HG03175 (cell line): Measurements from ENCODE around the gene ZBTB7C.

Source experiments
- ATAC-seq: cut with Tn5 transposase; IDR thresholded peaks from one replicate; pipeline ENCODE4 v1.9.1; 2021; ENCODE audit warnings: mild to moderate bottlenecking, moderate library complexity; ENCODE audit not compliant: unreplicated experiment

ZBTB7C gene

DNA sequence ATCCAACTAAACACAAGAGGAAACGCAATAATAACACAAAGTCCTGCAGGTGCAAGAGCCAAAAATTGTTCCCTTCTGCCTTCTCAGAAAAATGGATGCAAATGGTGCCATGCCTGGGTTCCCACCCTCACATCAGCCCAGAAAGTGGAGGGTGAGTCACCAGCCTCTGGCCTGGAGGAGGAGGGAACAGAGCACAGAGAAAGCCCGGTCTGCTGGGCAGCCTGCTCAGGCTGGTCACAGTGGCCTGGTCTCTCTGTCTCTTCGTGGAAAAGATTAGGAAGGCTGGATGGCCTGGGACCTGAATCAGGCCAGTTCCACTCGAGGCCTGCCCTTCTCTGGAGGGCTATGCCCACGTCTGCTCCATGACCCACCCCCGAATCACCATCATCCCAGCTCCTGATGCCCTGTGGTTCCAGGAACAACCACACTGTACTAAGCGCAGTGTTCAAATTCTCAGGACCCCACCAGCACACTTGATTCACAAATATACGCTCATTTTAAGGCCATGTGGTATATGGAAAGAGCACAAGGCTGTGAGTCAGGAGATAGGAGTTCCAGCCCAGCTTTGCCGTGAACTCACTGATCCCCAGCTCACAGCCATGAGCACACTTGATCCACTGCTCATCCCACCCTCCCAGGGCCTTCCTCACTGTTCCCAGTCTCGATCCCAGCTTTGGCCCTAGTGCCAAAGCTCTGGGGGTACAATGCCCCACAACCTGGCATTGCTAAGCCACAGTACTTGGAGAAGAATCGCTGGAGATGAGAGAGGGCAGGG, 82.1 kb downstream of the ZBTB7C start:
- ATAC-seq, result no peak

DNA sequence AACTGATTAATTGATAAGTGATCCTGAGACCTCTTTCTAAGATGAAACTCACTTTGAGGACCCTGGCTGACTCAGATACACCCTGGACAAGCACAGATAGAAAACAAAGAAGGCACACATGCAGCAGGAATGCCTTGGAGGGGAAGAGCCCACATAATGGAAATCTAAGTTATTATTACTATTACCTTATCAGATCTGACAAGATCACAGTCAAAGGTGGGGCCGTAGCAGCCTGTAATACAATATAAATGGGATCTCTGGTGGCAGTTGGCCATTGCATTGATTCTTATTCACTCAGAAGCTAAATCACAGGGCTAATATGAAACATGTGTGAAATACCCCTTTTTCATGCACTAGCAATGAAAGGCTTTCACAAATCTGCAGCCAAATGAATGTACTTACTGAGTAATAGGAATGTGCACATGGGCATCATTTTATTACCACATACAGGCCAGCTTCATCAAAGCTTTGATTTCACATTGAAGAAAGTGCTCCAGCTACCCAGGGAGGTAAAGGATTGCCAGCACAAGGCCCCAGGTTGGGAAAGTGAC, 84.0 kb downstream of the ZBTB7C start:
- no peak for ATAC-seq

DNA sequence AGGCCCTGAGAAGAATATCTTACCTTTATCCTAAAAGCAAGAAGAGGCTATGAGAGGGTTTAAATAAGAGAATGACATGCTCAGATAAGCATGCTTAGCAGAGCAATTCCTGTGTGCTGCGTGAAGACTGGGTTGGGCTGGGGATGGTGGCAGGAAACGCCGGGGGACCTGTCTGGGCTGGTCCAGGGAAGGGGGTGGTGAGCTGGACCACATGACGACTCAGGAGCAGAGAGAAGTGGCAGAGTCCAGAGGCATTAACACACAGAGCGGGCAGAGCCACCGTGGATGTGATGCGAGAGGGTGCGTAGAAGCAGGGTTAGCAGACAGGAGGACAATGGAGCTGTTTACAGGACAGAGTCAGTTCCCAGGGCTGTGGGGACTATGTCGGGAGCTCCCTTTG, 84.5 kb downstream of the ZBTB7C start:
- no peak for ATAC-seq

DNA sequence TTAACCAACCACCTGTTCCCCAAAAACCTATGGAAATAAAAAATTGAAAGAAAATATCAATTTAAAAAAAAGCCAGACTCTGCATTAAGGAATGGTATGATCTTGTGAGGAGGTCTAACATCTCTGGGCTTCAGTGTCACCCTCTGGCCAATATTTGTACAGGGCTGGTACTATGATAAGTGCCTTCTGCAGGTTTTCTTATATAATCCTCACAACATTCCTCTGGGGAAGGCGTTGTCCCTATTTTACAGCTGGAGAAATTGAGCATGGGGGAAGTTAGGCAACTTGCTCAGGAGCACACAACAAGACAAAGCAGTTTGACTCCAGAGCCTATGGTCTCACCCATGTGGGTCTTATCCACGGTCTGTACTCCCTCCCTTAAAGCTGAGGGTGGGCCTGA, 86.0 kb downstream of the ZBTB7C start:
- no peak for ATAC-seq

DNA sequence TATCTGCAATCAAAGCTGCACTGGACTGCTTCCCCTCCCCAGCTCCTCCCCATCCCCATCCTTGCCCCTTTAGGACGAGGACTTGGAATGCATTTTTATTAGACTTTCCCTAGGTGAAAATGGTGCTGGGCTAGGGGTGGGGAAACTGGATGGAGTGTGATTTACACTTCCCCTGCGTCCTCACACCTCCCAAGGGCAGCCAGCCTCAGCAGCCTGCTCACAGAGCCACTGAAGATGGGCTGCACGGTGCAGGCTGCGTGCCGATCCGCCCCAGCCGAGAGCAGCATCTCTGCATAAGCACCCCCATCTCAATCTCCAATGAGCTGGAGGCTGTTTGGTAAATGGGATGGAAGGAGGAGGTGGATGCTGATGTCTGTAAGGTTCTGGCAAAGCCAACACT, 87.6 kb downstream of the ZBTB7C start:
- no peak for ATAC-seq

DNA sequence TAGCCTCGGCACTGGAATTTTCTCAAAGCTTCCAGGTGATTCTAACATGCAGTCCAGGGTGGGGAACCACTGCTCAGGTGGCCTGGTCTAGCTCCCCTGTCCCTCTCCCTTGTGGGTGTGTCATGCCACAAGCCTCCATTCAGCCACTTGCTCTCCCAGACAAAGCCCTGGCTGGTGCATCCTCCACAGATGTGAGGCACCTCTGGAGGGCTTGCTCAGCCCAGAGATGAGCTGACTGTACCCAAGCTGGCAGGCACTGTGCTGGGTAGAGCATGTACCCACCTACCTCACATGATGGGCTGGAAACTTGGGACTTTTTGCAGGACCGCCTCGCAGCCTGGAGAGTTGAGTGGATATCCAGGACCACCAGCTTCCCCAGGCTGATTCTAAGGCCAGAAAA, 88.1 kb downstream of the ZBTB7C start:
- ATAC-seq, result no peak

DNA sequence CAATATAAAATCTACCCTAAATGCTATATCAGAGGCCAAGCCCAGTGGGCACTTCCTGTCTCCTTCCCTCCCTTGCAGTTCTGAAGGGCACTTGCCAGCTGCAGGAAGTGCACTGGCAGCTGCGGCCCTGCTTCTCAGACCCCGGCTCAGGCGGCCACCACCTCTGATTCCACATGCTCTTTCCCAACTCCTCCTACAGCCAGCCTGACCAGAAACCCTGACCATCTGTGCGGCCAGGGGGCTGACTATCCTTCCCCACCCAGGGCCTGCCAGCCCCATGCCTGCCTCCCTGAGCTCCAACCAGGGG, 88.6 kb downstream of the ZBTB7C start:
- ATAC-seq, result no peak

DNA sequence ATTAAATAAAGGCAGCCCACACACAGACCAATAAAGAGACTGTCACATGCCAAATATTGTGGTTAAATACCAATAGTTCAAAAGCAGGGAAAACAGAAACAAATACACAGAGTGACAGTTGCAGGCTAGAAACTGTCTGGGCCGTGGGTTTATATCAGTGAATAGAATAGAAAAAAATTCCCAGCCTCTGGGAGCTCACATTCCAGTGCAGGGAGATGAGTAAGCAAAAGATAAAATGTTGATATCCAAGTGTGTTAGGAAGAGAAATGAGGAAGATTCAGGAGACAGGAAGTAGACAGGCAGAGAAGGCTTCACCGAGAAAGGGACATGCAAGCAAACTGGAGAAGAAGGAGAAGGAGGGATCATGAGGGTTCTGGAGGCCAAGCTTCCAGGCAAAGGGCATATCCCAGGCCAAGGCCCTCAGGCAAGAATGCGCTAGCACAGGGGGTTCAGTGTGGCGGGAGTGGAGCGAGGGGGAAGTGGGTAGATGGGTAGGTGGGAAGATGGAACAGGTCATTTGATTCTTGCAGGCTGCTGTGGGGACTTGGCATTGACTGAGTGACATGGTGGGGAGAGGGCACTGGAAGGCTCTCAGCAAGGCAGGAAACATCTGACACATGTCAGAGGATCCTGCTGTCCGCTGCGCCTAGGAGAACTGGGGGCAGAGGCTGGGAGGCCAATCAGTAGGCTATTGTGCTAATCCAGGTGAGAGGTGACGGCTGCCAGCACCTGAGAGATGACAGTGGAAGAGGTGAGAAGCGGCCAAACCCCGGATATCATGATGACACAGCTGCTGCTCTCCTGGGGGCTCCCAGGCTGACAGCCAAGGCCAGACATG, 89.2 kb downstream of the ZBTB7C start:
- no peak for ATAC-seq

DNA sequence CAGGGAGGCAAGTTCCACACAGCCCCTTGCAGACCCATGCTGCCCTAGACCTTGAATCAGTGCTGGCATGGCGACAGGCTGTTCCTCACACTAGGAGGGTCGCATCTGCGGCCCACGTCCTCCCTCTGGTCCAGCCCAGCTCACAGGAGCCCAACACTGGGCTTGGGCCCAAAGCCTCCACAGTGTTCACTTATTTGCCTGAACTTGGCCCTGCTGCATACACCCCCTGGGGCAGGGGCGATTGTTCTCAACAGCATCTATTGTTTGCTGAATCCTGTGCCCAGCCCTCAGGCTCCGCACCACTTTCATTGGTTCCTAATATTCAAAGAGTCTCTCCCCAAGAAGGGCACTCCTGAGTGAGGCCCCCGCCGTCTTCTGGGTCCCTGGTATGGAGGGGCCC, 90.7 kb downstream of the ZBTB7C start:
- no peak for ATAC-seq

DNA sequence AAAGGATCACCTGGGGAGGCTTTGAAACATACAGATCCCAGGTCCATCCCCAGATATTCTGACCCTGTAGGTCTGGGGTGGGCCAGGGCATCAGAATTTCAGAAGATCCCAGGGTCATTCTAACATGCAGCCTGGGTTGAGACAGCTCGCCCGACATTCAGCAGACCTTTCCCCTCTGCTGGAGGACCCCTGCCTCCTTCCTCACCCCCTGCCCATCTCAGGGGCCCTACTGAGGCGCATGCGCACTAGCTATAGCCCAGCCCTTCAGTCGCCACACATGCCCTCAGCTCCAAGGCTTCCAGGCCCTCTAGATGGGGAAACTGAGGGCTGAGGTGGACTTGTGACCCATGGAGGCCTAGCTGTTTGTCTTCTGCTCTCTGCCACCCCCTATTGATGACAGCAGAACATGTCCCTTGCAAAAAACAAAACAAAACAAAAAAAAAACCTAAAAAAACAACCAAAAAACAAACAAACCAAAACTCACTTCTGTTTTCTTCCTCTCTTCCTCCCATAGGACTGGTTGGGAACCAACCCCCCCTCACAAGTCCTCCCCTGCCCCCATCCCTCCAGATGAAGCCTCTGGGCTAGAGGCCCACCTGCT, 91.3 kb downstream of the ZBTB7C start:
- ATAC-seq, result no peak

DNA sequence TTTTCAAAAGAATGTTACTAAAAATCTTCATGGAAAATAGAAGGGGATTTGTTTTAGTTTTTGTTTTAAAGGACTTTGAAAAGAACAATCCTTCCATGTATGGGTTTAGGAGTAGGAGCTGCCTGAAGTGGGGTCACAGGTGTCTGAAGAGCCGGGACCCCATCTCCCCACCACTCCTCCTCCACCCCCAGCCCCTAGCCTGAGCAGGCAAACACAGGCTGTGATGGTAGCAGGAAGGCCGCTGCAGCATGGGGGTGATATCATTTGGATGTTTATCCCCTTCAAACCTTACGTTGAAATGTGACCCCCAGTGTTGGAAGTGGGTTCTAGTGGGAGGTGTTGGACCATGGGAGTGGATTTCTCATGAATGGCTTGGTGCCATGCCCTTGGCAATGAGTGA, 93.0 kb downstream of the ZBTB7C start:
- ATAC-seq, result no peak

DNA sequence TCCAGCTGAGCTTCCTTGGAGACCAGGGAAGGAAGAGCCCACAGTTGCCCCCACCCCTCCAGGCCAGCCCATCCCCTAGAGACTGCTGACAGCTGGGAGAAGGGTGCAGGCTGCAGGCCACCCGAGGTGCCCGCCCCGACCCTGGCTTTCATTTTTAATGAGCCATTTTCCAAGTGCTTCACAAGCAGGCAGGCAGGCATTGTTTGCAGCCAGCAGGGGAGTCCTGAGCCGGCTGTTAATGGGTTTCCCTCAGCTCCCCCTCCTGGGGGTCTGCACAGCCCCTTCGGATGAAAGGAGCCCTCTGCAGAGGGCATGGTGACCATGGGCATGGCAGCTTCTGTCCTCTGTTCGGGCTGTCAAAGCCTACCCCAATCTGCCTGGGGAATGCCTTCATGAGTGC, 94.5 kb downstream of the ZBTB7C start:
- no peak for ATAC-seq

DNA sequence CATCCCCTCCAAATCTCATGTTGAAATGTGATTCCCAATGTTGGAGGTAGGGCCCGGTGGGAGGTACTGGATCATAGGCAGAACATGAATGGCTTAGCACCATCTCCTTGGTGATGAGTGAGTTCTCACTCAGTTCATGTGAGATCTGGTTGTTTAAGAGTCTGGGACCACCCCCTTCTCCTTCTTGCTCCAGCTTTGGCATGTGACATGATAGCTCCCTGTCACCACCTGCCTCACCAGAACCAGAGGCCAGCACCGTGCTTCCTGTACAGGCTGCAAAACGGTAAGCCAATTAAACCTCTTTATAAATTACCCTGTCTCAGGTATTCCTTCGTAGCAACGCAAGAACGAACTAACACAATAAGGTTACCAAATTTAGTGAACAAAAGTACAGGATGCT, 95.4 kb downstream of the ZBTB7C start:
- no peak for ATAC-seq

DNA sequence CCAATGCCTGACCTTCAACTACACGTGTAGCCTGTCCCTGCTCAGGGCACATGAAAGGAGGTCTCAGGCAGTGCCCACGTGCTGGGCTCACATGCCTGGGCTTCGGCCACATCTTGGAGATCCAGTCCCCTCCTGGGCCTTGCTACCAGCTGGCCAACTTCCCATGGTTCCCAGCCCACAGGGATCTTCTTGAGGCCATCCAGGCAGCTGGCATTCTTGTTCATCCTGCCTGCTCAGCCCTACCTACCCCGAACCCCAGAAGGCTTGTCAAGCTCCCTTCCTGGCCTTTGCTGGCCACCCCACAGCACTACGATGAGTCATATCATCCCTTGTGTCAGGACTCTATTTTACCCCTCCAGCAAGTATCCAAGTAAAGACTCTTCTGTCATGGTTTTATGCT, 97.1 kb downstream of the ZBTB7C start:
- ATAC-seq, result no peak

DNA sequence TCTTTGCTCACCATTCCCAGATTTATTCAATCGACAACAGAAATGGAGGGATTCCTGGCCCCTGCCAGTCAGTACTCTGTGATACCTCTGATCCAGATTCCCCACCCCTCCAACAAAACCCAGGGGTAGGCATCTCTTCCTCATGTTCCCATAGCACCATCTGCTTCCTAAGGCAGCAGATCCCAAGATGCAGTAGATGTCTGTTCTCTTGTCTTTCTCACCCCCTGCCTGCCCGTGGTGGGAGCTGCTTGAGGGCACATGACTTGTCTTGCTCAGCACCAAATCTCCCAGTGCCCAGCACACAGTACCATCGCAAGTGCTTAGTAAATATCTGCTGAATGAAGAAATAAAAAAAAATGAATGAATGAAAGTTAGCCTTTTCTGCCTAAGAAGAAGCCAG, 98.2 kb downstream of the ZBTB7C start:
- no peak for ATAC-seq

DNA sequence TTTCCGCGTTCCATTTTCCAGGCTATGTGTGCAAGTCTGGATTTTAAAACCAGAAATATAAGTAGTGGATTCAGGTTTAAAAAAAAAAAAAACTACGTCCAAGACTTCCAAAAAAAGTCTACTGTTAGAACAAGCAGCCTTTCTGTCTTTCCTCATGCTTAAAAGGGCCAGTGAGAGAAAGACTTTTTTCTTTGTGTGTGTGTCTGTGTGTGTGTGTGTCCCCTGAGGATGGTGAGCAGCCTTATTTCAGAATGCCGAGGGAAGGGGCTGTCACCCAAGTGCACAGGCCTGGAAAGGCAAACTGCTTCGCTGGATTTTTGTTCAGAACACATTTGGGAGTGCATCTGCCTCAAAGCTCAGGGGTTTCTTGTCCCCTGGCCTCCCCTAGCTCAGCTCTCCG, 98.8 kb downstream of the ZBTB7C start:
- no peak for ATAC-seq

DNA sequence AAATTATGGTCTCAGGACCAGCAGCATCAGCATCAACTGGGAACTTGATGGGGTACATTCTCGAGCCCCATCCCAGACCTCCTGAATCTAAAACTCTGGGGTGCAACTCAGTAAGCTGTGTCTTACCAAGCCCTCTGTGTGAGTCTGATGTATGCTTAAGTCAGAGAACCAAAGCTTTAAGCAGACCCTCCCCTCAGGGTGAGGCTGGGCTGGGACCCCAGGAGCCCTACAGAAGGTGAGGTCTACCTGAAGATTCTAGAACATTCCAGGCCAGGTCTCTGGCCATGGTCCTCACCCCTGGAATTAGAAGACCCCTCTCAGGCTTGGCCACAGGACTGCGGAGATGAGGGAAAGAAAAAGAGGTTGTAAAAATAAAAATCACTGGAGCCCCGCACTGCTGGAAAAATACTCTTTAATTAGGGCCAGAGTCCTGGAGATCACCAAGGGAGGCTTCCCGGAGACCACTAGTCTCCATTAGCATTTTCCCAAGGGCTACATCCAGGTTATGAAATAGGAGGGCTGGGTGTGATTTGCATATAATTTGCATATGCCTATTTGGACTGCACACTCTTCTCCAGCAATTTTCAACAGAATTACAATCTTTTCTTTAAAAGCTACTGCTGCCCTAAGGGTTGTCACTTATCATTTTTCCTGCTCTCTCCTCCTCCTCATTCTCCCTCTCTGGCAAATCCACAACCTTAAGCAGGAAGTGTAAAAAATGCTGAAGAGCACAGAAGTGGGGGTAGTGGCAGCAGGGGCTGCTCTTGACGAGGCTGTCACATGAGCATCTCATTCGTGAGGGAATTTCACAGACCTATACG, 100.2 kb downstream of the ZBTB7C start:
- ATAC-seq, result no peak

DNA sequence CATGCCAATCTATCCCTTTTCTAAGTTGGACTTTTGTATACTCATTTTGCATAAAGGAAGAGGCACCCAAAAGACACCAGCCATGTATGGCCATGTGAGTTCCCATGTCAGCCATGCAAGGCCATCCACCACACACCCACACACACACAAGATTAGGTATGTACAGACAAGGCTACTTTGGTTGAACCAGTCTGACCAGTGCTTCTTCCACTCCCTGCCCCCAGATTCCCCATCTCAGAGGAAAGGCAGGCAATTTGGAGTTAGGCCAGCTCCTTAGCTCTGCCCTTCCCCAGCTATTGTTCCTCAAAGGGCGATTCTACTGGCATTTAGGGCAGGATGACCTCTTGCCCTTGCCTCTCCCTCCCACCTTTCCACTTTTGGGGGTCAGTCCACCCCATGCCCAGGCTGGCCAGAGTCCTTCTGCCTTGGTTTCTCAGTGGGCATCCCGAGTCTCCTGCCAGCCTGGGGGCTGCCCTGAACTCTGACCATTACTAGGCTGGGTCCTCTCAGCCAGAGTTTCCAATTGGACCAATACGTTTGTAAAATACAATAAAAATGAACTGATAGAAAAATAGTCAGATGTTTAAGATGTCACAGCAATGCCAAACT, 101.1 kb downstream of the ZBTB7C start:
- no peak for ATAC-seq

DNA sequence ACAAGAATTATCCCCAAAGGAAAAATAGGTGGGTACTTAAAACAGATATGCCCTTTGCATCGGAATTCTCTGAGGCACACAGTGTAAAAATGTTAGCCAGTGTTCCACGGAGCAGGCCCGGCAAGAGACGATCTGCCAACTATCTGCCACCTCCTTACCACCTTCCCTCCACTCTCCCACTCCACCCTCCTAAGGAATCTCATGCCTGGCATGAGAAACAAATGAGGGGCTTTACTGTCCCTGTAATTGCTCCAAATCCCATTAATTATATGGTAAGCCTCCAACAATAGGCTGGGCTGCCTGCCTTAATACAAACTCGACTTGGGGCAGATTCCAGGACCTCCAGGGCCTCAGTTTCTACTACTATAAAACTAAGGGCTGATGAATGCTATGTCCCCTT, 102.3 kb downstream of the ZBTB7C start:
- no peak for ATAC-seq

DNA sequence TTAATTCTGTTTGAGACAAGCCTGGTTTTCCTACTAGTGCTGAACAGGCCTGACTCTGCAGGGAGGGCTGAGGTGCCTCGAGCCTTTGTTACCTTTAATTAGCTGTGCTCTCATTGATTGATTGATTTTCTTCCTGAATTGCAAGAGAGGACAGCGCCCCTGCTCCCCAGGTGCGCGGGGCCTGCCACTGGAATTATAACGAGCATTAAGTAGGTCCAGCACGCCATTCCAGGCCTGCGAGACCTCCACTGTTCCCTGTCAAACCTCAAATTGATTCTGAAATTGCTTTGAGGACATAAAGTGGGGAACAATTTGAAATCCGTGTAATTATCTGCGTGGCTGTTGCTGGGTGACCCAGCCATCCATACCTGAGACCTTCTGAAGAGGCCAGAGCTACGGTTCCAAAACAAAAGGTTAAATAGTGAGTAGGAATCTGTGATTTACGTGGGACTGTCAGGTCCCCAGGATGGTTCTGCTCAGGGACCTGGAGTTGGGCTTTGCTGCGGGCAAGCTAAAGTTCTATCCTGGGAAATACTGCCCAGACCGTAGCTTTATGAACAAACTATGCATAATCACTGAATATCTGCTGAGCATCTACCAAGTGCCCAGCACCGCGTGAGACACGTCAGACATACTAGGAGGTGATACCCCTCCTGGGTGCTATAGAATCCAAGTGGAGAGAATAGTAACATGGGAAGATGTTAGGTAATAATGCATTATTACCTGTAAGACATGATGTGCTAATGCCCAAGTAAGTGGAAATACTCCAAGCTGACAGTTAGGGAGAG, 104.1 kb downstream of the ZBTB7C start:
- no peak for ATAC-seq
